HEK293 (cell line): ENCODE data around the gene AXIN1.

Source experiments
- CTCF ChIA-PET: fragments of 350-600 bp; formaldehyde crosslinking; extraction: SDS; loops from one replicate; lab custom pipeline; 2021; ENCODE audit warnings: antibody characterized with exemption; lab: Yijun Ruan, JAX
- POLR2A ChIA-PET: fragments of 300-600 bp; formaldehyde crosslinking; extraction: SDS; loops from one replicate; lab custom pipeline; 2020; ENCODE audit warnings: antibody characterized with exemption, inconsistent platforms; lab: Yijun Ruan, JAX
- H3K27ac ChIP-seq: fragments of 200-500 bp; sonication (Bioruptor generic); 2 replicates; pipeline ENCODE4 v1.5.1; 2014; ENCODE audit warnings: low read depth, low read length, control low read depth, inconsistent platforms; ENCODE audit errors: extremely low read depth
- H3K36me3 ChIP-seq, 2 experiments: fragments of 200-500 bp in 1 of 2; sonication (Bioruptor generic) in 1 of 2; 1 replicate in 1 of 2; 2 replicates in 1 of 2; pipeline ENCODE4 v1.5.1; 2014 to 2017; ENCODE audit warnings: inconsistent platforms in 2 of 2, low read length in 2 of 2; ENCODE audit not compliant: control insufficient read depth in 2 of 2, insufficient read depth in 1 of 2
- H3K4me1 ChIP-seq: fragments of 200-500 bp; sonication (Bioruptor generic); 2 replicates; pipeline ENCODE4 v1.5.1; 2014; ENCODE audit warnings: mild to moderate bottlenecking, low read length, inconsistent platforms; ENCODE audit not compliant: control insufficient read depth, insufficient read depth
- H3K4me3 ChIP-seq: 2 replicates; pipeline ENCODE4 v1.5.1; 2011; ENCODE audit warnings: low read depth, mild to moderate bottlenecking, control low read depth, low read length, moderate library complexity
- H3K9me3 ChIP-seq: fragments of 200-500 bp; sonication (Bioruptor generic); 2 replicates; pipeline ENCODE4 v1.5.1; 2014; ENCODE audit warnings: low read depth, low read length, inconsistent platforms; ENCODE audit not compliant: control insufficient read depth, insufficient read depth
- CTCF ChIP-seq: fragments of 450-650 bp; formaldehyde crosslinking; IDR thresholded peaks from 2 replicates; pipeline ENCODE4 v1.5.1; 2016; ENCODE audit warnings: missing biosample characterization, missing genetic modification characterization
- KLF1 ChIP-seq: fragments of 450-650 bp; formaldehyde crosslinking; IDR thresholded peaks from 2 replicates; pipeline ENCODE4 v1.5.1; 2016; ENCODE audit warnings: missing biosample characterization, missing genetic modification characterization
- KLF8 ChIP-seq: fragments of 450-650 bp; formaldehyde crosslinking; IDR thresholded peaks from 2 replicates; pipeline ENCODE4 v1.5.1; 2016; ENCODE audit warnings: missing biosample characterization, missing genetic modification characterization
- MYNN ChIP-seq: fragments of 450-650 bp; formaldehyde crosslinking; IDR thresholded peaks from 2 replicates; pipeline ENCODE4 v1.5.1; 2016; ENCODE audit warnings: missing biosample characterization, missing genetic modification characterization, borderline replicate concordance
- MZF1 ChIP-seq: fragments of 450-650 bp; formaldehyde crosslinking; IDR thresholded peaks from 2 replicates; pipeline ENCODE4 v1.5.1; 2017; ENCODE audit warnings: missing biosample characterization, missing genetic modification characterization, borderline replicate concordance
- REPIN1 ChIP-seq: fragments of 450-650 bp; formaldehyde crosslinking; IDR thresholded peaks from 2 replicates; pipeline ENCODE4 v1.5.1; 2017; ENCODE audit warnings: missing biosample characterization, missing genetic modification characterization, low read depth
- SP3 ChIP-seq: fragments of 450-650 bp; formaldehyde crosslinking; IDR thresholded peaks from 2 replicates; pipeline ENCODE4 v1.5.1; 2016; ENCODE audit warnings: missing biosample characterization, missing genetic modification characterization
- ZFP37 ChIP-seq: fragments of 450-650 bp; formaldehyde crosslinking; IDR thresholded peaks from 2 replicates; pipeline ENCODE4 v1.5.1; 2016; ENCODE audit warnings: missing biosample characterization, missing genetic modification characterization
- ZNF112 ChIP-seq: fragments of 450-650 bp; formaldehyde crosslinking; IDR thresholded peaks from 2 replicates; pipeline ENCODE4 v1.5.0; 2017; ENCODE audit warnings: missing biosample characterization, missing genetic modification characterization
- ZNF114 ChIP-seq: fragments of 450-650 bp; formaldehyde crosslinking; IDR thresholded peaks from 2 replicates; pipeline ENCODE4 v1.5.0; 2017; ENCODE audit warnings: missing biosample characterization, missing genetic modification characterization
- ZNF292 ChIP-seq: fragments of 450-650 bp; formaldehyde crosslinking; IDR thresholded peaks from 2 replicates; pipeline ENCODE4 v1.5.1; 2016; ENCODE audit warnings: low read depth, missing biosample characterization, missing genetic modification characterization, borderline replicate concordance
- ZNF366 ChIP-seq: fragments of 450-650 bp; formaldehyde crosslinking; conservative IDR thresholded peaks from 2 replicates; pipeline ENCODE4 v1.5.1; 2016; ENCODE audit warnings: missing biosample characterization, missing genetic modification characterization
- ZNF518A ChIP-seq: fragments of 450-650 bp; formaldehyde crosslinking; conservative IDR thresholded peaks from 2 replicates; pipeline ENCODE4 v1.5.1; 2016; ENCODE audit warnings: low read depth, missing biosample characterization, missing genetic modification characterization
- ZNF580 ChIP-seq: fragments of 450-650 bp; formaldehyde crosslinking; IDR thresholded peaks from 2 replicates; pipeline ENCODE4 v1.5.1; 2016; ENCODE audit warnings: missing biosample characterization, missing genetic modification characterization
- ZNF600 ChIP-seq: fragments of 450-650 bp; formaldehyde crosslinking; IDR thresholded peaks from 2 replicates; pipeline ENCODE4 v1.5.1; 2016; ENCODE audit warnings: missing biosample characterization, missing genetic modification characterization
- ZNF670 ChIP-seq: fragments of 450-650 bp; formaldehyde crosslinking; IDR thresholded peaks from 2 replicates; pipeline ENCODE4 v1.5.1; 2016; ENCODE audit warnings: missing biosample characterization, missing genetic modification characterization, low read depth
- ZNF747 ChIP-seq: fragments of 450-650 bp; formaldehyde crosslinking; IDR thresholded peaks from 2 replicates; pipeline ENCODE4 v1.5.1; 2016; ENCODE audit warnings: missing biosample characterization, missing genetic modification characterization
- ZNF792 ChIP-seq: fragments of 450-650 bp; formaldehyde crosslinking; IDR thresholded peaks from 2 replicates; pipeline ENCODE4 v1.5.1; 2016; ENCODE audit warnings: missing biosample characterization, missing genetic modification characterization
- ZNF830 ChIP-seq: fragments of 450-650 bp; IDR thresholded peaks from 2 replicates; pipeline ENCODE4 v1.5.0; 2018; ENCODE audit warnings: missing biosample characterization, missing genetic modification characterization, low read depth, mild to moderate bottlenecking, moderate library complexity
- TF ChIP-seq, protein P1 (sequence below): fragments of 450-650 bp; formaldehyde crosslinking; IDR thresholded peaks from 2 replicates; pipeline ENCODE4 v1.5.1; 2016; ENCODE audit warnings: missing biosample characterization, missing genetic modification characterization

AXIN1 gene

GRCh38 chr16:364595-365491 is 12.3 kb upstream of the AXIN1 start:
- Histone ChIP-seq H3K4me1 (peaks cover 3% of the 10 kb centered on the region), H3K9me3 (no peaks in the 10 kb centered on the region), H3K36me3 (peaks cover 6 to 36% of the 10 kb centered on the region in 2 experiments; a peak in 2 of 3 replicates)
- TF ChIP-seq CTCF, result peak; percentile 32; the same call in 1 of the 2 replicates
- TF ChIP-seq ZNF580 (tag by site-specific recombination), result peak; percentile 87; the same call in 1 of the 2 replicates
- TF ChIP-seq, protein P1, sequence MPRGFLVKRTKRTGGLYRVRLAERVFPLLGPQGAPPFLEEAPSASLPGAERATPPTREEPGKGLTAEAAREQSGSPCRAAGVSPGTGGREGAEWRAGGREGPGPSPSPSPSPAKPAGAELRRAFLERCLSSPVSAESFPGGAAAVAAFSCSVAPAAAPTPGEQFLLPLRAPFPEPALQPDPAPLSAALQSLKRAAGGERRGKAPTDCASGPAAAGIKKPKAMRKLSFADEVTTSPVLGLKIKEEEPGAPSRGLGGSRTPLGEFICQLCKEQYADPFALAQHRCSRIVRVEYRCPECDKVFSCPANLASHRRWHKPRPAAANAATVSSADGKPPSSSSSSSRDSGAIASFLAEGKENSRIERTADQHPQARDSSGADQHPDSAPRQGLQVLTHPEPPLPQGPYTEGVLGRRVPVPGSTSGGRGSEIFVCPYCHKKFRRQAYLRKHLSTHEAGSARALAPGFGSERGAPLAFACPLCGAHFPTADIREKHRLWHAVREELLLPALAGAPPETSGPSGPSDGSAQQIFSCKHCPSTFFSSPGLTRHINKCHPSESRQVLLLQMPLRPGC (tag by site-specific recombination), result no peak
- TF ChIP-seq, all 188 proteins: peak for 2
- CTCF ChIA-PET, result interaction anchor here (0.6 to 5.9 kb wide), 7 partner anchors 10 to 300 kb away, joined by 3 to 70 read pairs (median 4); no protein-coding TSS in a partner anchor
- no peak overlapping the region for H3K27ac ChIP-seq
- POLR2A ChIA-PET, result interaction anchor here (0.7 to 1.0 kb wide), 3 partner anchors 12 to 86 kb away, joined by 3 to 4 read pairs (median 3); partner anchors contain the start of gene AXIN1
- no peak overlapping the region for H3K4me3 ChIP-seq

GRCh38 chr16:363766-364490 is 11.4 kb upstream of the AXIN1 start:
- POLR2A ChIA-PET, result interaction anchor here (0.6 to 0.9 kb wide), 2 partner anchors 11 to 298 kb away, joined by 3 read pairs; partner anchors contain the start of gene AXIN1

GRCh38 chr16:363110-363765 is 10.7 kb upstream of the AXIN1 start:
- H3K4me3 ChIP-seq, result no peak overlapping the region
- no peaks in the 10 kb centered on the region for H3K9me3 ChIP-seq
- CTCF ChIA-PET, result interaction anchor here (0.6 to 5.9 kb wide), 9 partner anchors 14 to 298 kb away, joined by 3 to 70 read pairs (median 14); no protein-coding TSS in a partner anchor
- no peak overlapping the region for H3K27ac ChIP-seq
- POLR2A ChIA-PET, result interaction anchor here (0.6 kb wide), 1 partner anchor 121 kb away, joined by 3 read pairs; no protein-coding TSS in a partner anchor
- peaks cover 6 to 23% of the 10 kb centered on the region in 2 experiments; a peak in 2 of 3 replicates for H3K36me3 ChIP-seq
- H3K4me1 ChIP-seq, result no peaks in the 10 kb centered on the region; the same call in 1 of the 2 replicates
- no peak for TF ChIP-seq ZNF518A

More at GRCh38 chr16:363766-364490, 11.4 kb upstream of the AXIN1 start:
- CTCF ChIA-PET, result interaction anchor here (0.6 to 5.9 kb wide), 6 partner anchors 9 to 299 kb away, joined by 3 to 70 read pairs (median 9); no protein-coding TSS in a partner anchor
- Histone ChIP-seq H3K4me3 (no peak overlapping the region), H3K27ac (no peak overlapping the region), H3K9me3 (no peaks in the 10 kb centered on the region), H3K36me3 (peaks cover 6 to 30% of the 10 kb centered on the region in 2 experiments; a peak in 2 of 3 replicates), H3K4me1 (no peaks in the 10 kb centered on the region; the same call in 1 of the 2 replicates)
- TF ChIP-seq ZNF830 (tag by site-specific recombination), result no peak
- TF ChIP-seq ZNF747, result no peak
- TF ChIP-seq SP3 (tag by site-specific recombination), result no peak
- TF ChIP-seq MYNN (tag by site-specific recombination), result no peak
- no peak for TF ChIP-seq ZFP37 (tag by site-specific recombination)
- 0 out of 2 replicates have a peak, but pooled peaks have one; percentile 25 for TF ChIP-seq ZNF600 (tag by site-specific recombination)
- no peak for TF ChIP-seq ZNF792 (tag by site-specific recombination)
- TF ChIP-seq KLF8 (tag by site-specific recombination), result peak; percentile 45; the same call in 1 of the 2 replicates
- no peak for TF ChIP-seq ZNF292
- TF ChIP-seq ZNF366 (tag by site-specific recombination), result no peak
- no peak for TF ChIP-seq ZNF670
- TF ChIP-seq ZNF580 (tag by site-specific recombination), result no peak
- TF ChIP-seq KLF1 (tag by site-specific recombination), result peak; percentile 87
- no peak for TF ChIP-seq REPIN1 (tag by site-specific recombination)
- TF ChIP-seq MZF1, result no peak
- no peak for TF ChIP-seq ZNF112 (tag by site-specific recombination)
- no peak for TF ChIP-seq ZNF114
